K562 (cell line): ENCODE measurements around the gene DPEP2NB. TPM values are rescaled to one million over a fixed set of nuclear protein-coding genes. Genes with fewer than 3 reads are reported as not detected.

Experiments
- BACH1 ChIP-seq: fragments of 200-800 bp; sonication (Bioruptor generic); IDR thresholded peaks from 2 replicates; pipeline ENCODE4 v1.6.1; 2016; ENCODE audit warnings: missing genetic modification characterization, missing compliant biosample characterization
- BDP1 ChIP-seq: IDR thresholded peaks from 3 replicates; pipeline ENCODE4 v1.6.1; 2011; ENCODE audit not compliant: insufficient read length, insufficient read depth
- ELF1 ChIP-seq: fragments of 200-800 bp; sonication (Bioruptor generic); IDR thresholded peaks from 2 replicates; pipeline ENCODE4 v1.6.1; 2016; ENCODE audit warnings: missing genetic modification characterization, missing compliant biosample characterization
- ESRRB ChIP-seq: fragments of 250-450 bp; sonication (Bioruptor Pico); IDR thresholded peaks from 2 replicates; pipeline ENCODE4 v1.5.0; 2020; ENCODE audit warnings: mild to moderate bottlenecking, moderate library complexity, borderline replicate concordance
- GTF2F1 ChIP-seq: IDR thresholded peaks from 2 replicates; pipeline ENCODE4 v1.6.1; 2011; ENCODE audit warnings: low read depth, low read length, improper control_type of control experiment
- HDAC6 ChIP-seq: IDR thresholded peaks from 2 replicates; pipeline ENCODE4 v1.6.1; 2012; ENCODE audit warnings: low read depth, mild to moderate bottlenecking, control low read depth, inconsistent platforms, low read length, moderate library complexity
- IRF2 ChIP-seq: sonication (generic); formaldehyde crosslinking; IDR thresholded peaks from 2 replicates; pipeline ENCODE4 v1.8.1; 2022; ENCODE audit warnings: mild to moderate bottlenecking, missing genetic modification reagents
- NR2C1 ChIP-seq, 2 experiments: fragments of 450-650 bp; IDR thresholded peaks; 2 replicates each; pipeline ENCODE4 v1.6.1; 2017; ENCODE audit warnings: mild to moderate bottlenecking in 2 of 2, antibody characterized with exemption in 1 of 2, inconsistent platforms in 1 of 2, missing compliant biosample characterization in 1 of 2, missing genetic modification characterization in 1 of 2
- PCBP1 ChIP-seq: fragments of 200-400 bp; formaldehyde crosslinking; IDR thresholded peaks from 2 replicates; pipeline ENCODE4 v1.6.1; 2018; ENCODE audit warnings: mild to moderate bottlenecking, low read depth, low read length; ENCODE audit not compliant: poor library complexity, severe bottlenecking
- POLR2AphosphoS2 ChIP-seq: IDR thresholded peaks from 2 replicates; pipeline ENCODE4 v1.6.1; 2012; ENCODE audit warnings: low read length, improper control_type of control experiment
- RBM25 ChIP-seq: fragments of 200-400 bp; formaldehyde crosslinking; IDR thresholded peaks from 2 replicates; pipeline ENCODE4 v1.6.1; 2018; ENCODE audit warnings: low read length, low read depth, moderate library complexity; ENCODE audit not compliant: severe bottlenecking
- RBM39 ChIP-seq: fragments of 200-400 bp; formaldehyde crosslinking; optimal IDR thresholded peaks from 2 replicates; pipeline ENCODE3; 2018; ENCODE audit warnings: low read depth, low read length
- RFX7 ChIP-seq: fragments of 250-450 bp; sonication (Bioruptor Pico); IDR thresholded peaks from 2 replicates; pipeline ENCODE4 v1.5.1; 2021; ENCODE audit warnings: mild to moderate bottlenecking
- TCF7 ChIP-seq: sonication (generic); IDR thresholded peaks from 2 replicates; pipeline ENCODE4 v1.6.1; 2016; ENCODE audit warnings: antibody characterized with exemption, borderline replicate concordance
- ZBTB12 ChIP-seq: fragments of 250-450 bp; sonication (Bioruptor Pico); IDR thresholded peaks from 2 replicates; pipeline ENCODE4 v1.4.0; 2020
- ZNF280A ChIP-seq: fragments of 450-650 bp; IDR thresholded peaks from 2 replicates; pipeline ENCODE4 v1.6.1; 2018; ENCODE audit warnings: mild to moderate bottlenecking, low read depth; ENCODE audit not compliant: partially characterized antibody
- ZNF41 ChIP-seq: fragments of 250-450 bp; sonication (Bioruptor Pico); conservative IDR thresholded peaks from 2 replicates; pipeline ENCODE4 v1.4.0; 2020; ENCODE audit warnings: mild to moderate bottlenecking
- polyA plus RNA-seq, 8 experiments: library from polyadenylated mRNA; depleted of rRNA in 4 of 8; stranded (reverse) in 5 of 8; unstranded in 3 of 8; fragments of >200 nt; fragmentation: Nextera tagmentation in 2 of 8; fragmentation: Illumina TruSeq in 1 of 8; extraction: Ambion mirVana in 2 of 8; extraction: Trizol in 1 of 8; gene quantifications; 2 replicates each; pipeline versions ENCODE4 v1.2.1 to v1.2.3, GENCODE V29; 2011 to 2014; ENCODE audit warnings: inconsistent platforms in 1 of 8, missing spikeins in 1 of 8
- total RNA-seq, 7 experiments: library from RNA; depleted of rRNA in 6 of 7; stranded (reverse); fragments of >200 nt in 6 of 7; fragmentation: Illumina TruSeq in 2 of 7; extraction: Trizol in 2 of 7; gene quantifications; 2 replicates each; pipeline versions ENCODE4 v1.2.1 to v1.2.3, GENCODE V29; 2011 to 2021; ENCODE audit warnings: low replicate concordance in 1 of 7
- TF ChIP-seq, protein P1 (sequence below): fragments of 450-650 bp; IDR thresholded peaks from 2 replicates; pipeline ENCODE4 v1.6.1; 2014; ENCODE audit warnings: low read depth, mild to moderate bottlenecking, moderate library complexity, borderline replicate concordance
- TF ChIP-seq, protein P2 (sequence below): fragments of 450-650 bp; formaldehyde crosslinking; IDR thresholded peaks from 2 replicates; pipeline ENCODE4 v1.4.0; 2022; ENCODE audit warnings: missing genetic modification characterization
- TF ChIP-seq, protein P3 (sequence below): IDR thresholded peaks from 2 replicates; pipeline ENCODE4 v1.6.1; 2012; ENCODE audit warnings: low read depth, low read length, improper control_type of control experiment, borderline replicate concordance

Gene DPEP2NB
- total and polyA plus RNA-seq, 9 of the 15 experiments (the other 6 are each of a cell fraction or from before 2014, with no cell fraction given): not detected

DNA sequence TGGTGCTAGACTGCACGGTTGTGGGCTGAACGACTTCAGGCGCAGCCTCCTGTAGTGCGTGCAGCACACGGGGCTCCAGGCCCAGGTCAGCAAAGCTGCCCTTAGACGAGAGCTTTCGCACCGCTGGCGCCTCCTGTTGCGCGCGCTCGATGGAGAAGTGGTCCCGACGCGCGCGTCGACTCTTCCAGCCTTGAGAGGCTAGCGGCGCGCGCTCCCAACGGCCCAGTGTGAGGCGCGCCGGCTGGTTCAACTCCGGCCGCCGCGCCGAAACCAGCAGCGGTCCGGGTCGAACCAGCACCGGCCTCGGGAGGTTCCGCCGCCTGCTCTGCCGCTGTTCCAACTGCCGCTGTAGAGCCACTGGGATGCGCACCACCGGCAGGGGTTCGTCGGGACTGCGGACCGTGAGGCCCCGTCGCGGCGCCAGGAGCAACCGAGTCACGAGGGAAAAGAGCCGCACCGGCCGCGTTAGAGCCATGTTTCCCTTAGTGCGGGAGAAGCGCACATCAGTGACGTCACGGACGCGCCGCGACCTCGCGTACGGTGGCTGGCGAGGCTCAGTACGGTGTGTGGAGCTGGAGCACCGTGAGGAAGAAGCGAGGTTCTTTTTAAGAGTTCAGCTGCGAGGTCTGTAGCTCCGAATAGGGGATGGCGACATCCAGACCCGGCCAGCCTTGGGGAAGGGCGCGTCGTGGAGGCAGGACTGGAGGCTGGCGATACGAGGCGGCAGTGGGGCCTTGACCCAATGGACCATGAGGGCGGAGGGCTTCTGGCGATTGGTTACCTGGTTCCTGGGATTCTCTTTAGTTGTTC, 7.2 kb upstream of the DPEP2NB start, which contains the start of the genes DDX28 and DUS2 (continued):
- TF ChIP-seq, protein P1, sequence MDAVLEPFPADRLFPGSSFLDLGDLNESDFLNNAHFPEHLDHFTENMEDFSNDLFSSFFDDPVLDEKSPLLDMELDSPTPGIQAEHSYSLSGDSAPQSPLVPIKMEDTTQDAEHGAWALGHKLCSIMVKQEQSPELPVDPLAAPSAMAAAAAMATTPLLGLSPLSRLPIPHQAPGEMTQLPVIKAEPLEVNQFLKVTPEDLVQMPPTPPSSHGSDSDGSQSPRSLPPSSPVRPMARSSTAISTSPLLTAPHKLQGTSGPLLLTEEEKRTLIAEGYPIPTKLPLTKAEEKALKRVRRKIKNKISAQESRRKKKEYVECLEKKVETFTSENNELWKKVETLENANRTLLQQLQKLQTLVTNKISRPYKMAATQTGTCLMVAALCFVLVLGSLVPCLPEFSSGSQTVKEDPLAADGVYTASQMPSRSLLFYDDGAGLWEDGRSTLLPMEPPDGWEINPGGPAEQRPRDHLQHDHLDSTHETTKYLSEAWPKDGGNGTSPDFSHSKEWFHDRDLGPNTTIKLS: peak; percentile 53; the same call in 1 of the 2 replicates
- TF ChIP-seq IRF2 (CRISPR knock-in tag): no peak
- TF ChIP-seq PCBP1: no peak
- no peak for TF ChIP-seq TCF7
- TF ChIP-seq RBM39: no peak
- no peak for TF ChIP-seq ZNF41
- TF ChIP-seq, protein P2, sequence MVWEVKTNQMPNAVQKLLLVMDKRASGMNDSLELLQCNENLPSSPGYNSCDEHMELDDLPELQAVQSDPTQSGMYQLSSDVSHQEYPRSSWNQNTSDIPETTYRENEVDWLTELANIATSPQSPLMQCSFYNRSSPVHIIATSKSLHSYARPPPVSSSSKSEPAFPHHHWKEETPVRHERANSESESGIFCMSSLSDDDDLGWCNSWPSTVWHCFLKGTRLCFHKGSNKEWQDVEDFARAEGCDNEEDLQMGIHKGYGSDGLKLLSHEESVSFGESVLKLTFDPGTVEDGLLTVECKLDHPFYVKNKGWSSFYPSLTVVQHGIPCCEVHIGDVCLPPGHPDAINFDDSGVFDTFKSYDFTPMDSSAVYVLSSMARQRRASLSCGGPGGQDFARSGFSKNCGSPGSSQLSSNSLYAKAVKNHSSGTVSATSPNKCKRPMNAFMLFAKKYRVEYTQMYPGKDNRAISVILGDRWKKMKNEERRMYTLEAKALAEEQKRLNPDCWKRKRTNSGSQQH: no peak
- TF ChIP-seq RFX7 (CRISPR knock-in tag): no peak
- TF ChIP-seq RBM25: no peak
- TF ChIP-seq ELF1 (tag): no peak
- TF ChIP-seq BDP1: no peak
- no peak for TF ChIP-seq BACH1 (tag)
- TF ChIP-seq ZNF280A: no peak
- TF ChIP-seq GTF2F1: no peak
- TF ChIP-seq, protein P3, sequence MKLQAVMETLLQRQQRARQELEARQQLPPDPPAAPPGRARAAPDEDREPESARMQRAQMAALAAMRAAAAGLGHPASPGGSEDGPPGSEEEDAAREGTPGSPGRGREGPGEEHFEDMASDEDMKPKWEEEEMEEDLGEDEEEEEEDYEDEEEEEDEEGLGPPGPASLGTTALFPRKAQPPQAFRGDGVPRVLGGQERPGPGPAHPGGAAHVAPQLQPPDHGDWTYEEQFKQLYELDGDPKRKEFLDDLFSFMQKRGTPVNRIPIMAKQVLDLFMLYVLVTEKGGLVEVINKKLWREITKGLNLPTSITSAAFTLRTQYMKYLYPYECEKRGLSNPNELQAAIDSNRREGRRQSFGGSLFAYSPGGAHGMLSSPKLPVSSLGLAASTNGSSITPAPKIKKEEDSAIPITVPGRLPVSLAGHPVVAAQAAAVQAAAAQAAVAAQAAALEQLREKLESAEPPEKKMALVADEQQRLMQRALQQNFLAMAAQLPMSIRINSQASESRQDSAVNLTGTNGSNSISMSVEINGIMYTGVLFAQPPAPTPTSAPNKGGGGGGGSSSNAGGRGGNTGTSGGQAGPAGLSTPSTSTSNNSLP: no peak
- TF ChIP-seq POLR2AphosphoS2: no peak; the same call in 1 of the 2 replicates
- peak; percentile 96 for TF ChIP-seq ZBTB12
- peak; percentile 90 for TF ChIP-seq NR2C1 (IDR thresholded peaks at IDR 0.05)
- TF ChIP-seq NR2C1 (tag; IDR thresholded peaks at IDR 0.05): peak; percentile 94
- TF ChIP-seq ESRRB (CRISPR knock-in tag): no peak
- TF ChIP-seq HDAC6: no peak
